ENCODE measurements around the gene CYP4F22.
"Not testable (repeated sequence)": the region's sequence is repeated elsewhere in the genome, so short reads cannot be mapped to it uniquely, and the experiment has no call there.

Gene CYP4F22

DNA sequence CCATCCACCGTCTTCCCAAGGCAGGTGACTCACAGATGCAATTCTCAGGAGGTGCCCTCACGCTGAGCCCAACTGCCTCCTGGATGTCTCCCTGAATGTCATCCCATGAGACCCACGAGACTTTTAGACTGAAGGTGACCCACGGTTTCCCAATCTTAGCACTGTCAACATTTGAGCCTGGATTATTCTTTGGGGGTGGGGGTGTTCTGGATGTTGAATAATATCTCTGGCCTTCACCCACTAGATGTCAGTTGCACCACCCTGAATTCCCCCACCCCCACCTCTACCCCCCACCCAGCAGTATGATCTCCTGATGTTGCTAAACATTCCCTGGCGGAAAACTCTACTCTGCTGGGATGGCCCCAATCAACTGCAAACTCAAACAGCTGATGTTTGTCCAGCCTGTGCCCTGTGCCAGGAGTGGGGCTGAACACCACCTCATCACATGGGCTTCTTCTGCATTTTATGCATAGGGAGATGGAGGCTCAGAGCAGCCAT, 2.2 kb upstream of the CYP4F22 start:
- Histone ChIP-seq H3K4me3 (ENCODE audit: low read depth, low read length) (no peak overlapping the region), H3K27me3 (peaks cover 31% of the 10 kb centered on the region), H3K9me3 (no peaks in the 10 kb centered on the region), H3K4me1 (no peaks in the 10 kb centered on the region), H3K36me3 (no peaks in the 10 kb centered on the region)
- TF ChIP-seq CTCF (IDR thresholded peaks at IDR 0.05; ENCODE audit: low read depth, low read length) = no peak
- no peak for DNase-seq

DNA sequence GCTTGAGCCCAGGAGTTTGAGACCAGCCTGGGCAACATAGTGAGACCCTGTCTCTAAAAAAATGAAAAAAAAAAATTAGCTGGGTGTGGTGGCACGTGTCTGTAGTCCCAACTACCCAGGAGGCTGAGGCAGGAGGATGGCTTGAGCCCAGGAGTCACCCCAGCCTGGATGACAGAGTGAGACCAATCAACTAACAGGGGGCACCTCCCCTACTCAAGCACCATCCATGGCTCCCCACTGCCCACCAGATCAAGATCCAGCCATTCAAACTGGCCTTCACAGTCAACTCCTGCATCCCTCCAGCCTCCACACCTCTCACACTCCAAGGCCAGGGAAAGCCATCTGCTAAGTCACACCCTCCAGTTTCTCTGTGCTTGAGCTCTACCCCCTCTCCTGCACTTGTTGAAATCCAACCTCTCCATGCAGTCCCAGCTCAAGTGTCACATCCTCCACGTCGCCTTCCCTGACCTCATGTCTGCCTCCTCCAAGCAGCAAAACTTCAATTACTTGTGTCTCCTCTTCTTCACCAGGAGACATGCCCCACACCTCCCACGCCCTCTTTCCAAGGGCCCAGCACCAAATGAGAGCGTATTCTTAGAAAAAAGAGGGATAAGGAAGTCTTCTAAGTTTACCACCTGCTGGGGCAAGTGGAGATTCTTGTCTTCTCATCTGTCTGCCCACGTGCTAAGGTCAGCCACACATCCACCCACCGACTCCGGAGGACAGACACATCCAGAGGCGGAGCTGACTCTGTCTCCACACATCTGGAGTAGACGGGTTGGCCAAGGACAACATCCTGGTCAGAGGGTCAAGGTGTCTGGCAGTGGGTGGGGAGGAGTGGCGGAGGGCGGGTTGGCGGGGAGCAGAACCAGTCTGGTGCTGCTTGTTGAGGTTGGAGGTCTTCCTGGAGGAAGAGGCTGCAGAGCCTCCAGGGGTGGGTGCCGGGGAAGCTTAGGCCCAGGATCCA, 974 bp upstream of the CYP4F22 start:
- DNase-seq = no peak
- Histone ChIP-seq H3K27me3 (peaks cover 31% of the 10 kb centered on the region), H3K4me1 (no peaks in the 10 kb centered on the region), H3K4me3 (ENCODE audit: low read depth, low read length) (no peak overlapping the region), H3K36me3 (no peaks in the 10 kb centered on the region), H3K9me3 (no peaks in the 10 kb centered on the region)
- no peak for TF ChIP-seq CTCF (IDR thresholded peaks at IDR 0.05; ENCODE audit: low read depth, low read length)

- Histone ChIP-seq H3K36me3 (no peaks in the 10 kb centered on the region), H3K27me3 (peaks cover 27% of the 10 kb centered on the region), H3K9me3 (no peaks in the 10 kb centered on the region), H3K4me3 (ENCODE audit: low read depth, low read length) (no peak overlapping the region), H3K4me1 (no peaks in the 10 kb centered on the region)
- DNase-seq = no peak
- TF ChIP-seq CTCF (IDR thresholded peaks at IDR 0.05; ENCODE audit: low read depth, low read length) = no peak
Observed at GRCh38 chr19:15511671-15512424, 3.5 kb downstream of the CYP4F22 start.

- not testable (repeated sequence) for H3K4me1 ChIP-seq; H3K4me3 ChIP-seq (ENCODE audit: low read depth, low read length); DNase-seq; H3K36me3 ChIP-seq; H3K27me3 ChIP-seq; H3K9me3 ChIP-seq
Observed at GRCh38 chr19:15515227-15515625, 6.9 kb downstream of the CYP4F22 start.

DNA sequence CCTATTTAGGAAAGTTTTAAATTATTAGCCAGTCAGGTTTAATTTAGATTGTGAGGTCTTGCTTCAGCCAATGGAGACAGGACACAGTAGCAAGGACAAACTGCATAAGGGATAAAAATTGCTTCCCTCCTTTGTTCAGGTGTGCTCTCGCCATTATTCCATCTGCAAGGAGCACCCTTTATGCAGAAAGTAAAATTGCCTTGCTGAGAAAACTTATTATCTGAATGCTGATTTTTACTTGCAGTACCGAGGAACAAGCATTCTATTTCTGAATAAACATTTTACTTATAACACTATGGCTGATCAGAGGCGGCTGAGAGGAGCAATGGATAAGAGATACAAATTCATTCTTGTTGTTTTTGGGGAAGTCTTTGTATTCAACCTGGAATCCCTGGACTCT, 8.0 kb downstream of the CYP4F22 start:
- no peak overlapping the region for H3K4me3 ChIP-seq (ENCODE audit: low read depth, low read length)
- H3K36me3 ChIP-seq = no peaks in the 10 kb centered on the region
- H3K4me1 ChIP-seq = no peaks in the 10 kb centered on the region
- no peaks in the 10 kb centered on the region; the same call in 1 of the 2 replicates for H3K9me3 ChIP-seq
- no peak for DNase-seq
- H3K27me3 ChIP-seq = peaks cover 3% of the 10 kb centered on the region; the same call in 1 of the 2 replicates
- no peak for TF ChIP-seq CTCF (IDR thresholded peaks at IDR 0.05; ENCODE audit: low read depth, low read length)

GRCh38 chr19:15517778-15518177, 9.5 kb downstream of the CYP4F22 start:
- Histone ChIP-seq H3K9me3 (no peaks in the 10 kb centered on the region; the same call in 1 of the 2 replicates), H3K27me3 (no peaks in the 10 kb centered on the region), H3K4me1 (no peaks in the 10 kb centered on the region), H3K36me3 (no peaks in the 10 kb centered on the region), H3K4me3 (ENCODE audit: low read depth, low read length) (no peak overlapping the region)
- DNase-seq = no peak
- TF ChIP-seq CTCF (IDR thresholded peaks at IDR 0.05; ENCODE audit: low read depth, low read length) = no peak

Data from BE2C (cell line).